ENCODE results near the gene EFCAB13. TPM values are rescaled to one million over a fixed set of nuclear protein-coding genes. Genes with fewer than 3 reads are reported as not detected.

Gene EFCAB13
- total and polyA plus RNA-seq, 12 donors, result 0.32 to 3.8 (median 2.1) TPM

- peaks cover 0 to 12% (median 0%) of the 10 kb centered on the region in 11 donors for H3K9me3 ChIP-seq
- no peaks in the 10 kb centered on the region for H3K36me3 ChIP-seq
- H3K27ac ChIP-seq, result no peak overlapping the region
- H3K4me1 ChIP-seq, result peaks cover 0 to 14% (median 5%) of the 10 kb centered on the region in 9 donors
- 84 to 87% methylated on average over 5 of the region's 5 CpGs for WGBS, 2 donors
- intact Hi-C loops (cut with DNase I), result loop anchor here in 1 of 10 donors (10.0 kb wide), 1 partner anchor 304 kb away; no protein-coding TSS in a partner anchor
- DNase-seq (no peak), ATAC-seq (no peak)
- H3K4me3 ChIP-seq, result no peak overlapping the region
- TF ChIP-seq, protein P1, sequence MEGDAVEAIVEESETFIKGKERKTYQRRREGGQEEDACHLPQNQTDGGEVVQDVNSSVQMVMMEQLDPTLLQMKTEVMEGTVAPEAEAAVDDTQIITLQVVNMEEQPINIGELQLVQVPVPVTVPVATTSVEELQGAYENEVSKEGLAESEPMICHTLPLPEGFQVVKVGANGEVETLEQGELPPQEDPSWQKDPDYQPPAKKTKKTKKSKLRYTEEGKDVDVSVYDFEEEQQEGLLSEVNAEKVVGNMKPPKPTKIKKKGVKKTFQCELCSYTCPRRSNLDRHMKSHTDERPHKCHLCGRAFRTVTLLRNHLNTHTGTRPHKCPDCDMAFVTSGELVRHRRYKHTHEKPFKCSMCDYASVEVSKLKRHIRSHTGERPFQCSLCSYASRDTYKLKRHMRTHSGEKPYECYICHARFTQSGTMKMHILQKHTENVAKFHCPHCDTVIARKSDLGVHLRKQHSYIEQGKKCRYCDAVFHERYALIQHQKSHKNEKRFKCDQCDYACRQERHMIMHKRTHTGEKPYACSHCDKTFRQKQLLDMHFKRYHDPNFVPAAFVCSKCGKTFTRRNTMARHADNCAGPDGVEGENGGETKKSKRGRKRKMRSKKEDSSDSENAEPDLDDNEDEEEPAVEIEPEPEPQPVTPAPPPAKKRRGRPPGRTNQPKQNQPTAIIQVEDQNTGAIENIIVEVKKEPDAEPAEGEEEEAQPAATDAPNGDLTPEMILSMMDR (IDR thresholded peaks at IDR 0.05), result no peak
- H3K27me3 ChIP-seq, result no peaks in the 10 kb centered on the region
These were observed 2.8 kb upstream of the EFCAB13 start for GRCh38 chr17:47320879-47321502.

DNA sequence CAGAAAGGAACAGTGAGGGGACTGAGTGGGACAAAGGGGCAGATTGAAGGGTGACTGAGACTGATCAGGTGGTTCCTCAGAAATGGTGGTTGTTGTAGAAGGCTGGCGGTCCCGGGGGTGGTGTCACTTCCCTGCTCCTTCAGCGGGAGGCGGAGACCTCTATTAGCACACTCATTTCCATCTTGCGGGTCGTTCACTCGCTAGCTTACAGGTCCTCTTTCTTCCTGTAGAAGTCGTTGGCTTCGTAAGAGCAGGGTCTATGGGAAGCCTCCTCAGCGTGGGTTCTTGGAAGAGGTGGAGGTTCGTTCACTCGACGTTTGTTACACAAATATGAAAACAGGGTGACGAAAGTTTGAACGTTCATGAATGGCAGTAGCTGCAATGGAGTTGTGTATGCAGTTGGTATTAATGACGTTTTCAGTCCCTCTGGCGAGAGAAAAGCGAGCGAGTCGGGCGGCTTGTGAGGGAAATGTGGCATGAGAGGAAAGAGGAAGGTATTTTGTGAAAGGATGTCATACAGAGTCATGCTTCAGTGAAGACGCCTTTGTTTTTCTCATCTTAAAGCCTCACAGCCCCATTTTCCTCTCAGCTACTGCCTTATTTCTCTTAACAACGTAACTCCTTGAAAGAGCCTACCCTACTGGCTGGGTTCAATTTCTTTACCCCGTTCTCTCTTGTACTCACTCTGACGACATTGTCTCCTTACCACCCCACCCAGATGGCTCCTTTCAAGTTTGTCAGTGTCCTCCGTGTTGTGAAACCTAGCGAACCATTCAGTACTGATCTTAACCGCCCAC, 667 bp downstream of the EFCAB13 start:
- H3K4me1 ChIP-seq, result peaks cover 0 to 11% (median 5%) of the 10 kb centered on the region in 9 donors
- peak; percentile 35 to 63 for DNase-seq
- intact Hi-C loops (cut with DNase I), result loop anchor here in 1 of 10 donors (10.0 kb wide), 1 partner anchor 300 kb away; no protein-coding TSS in a partner anchor
- WGBS, 2 donors, result 19 to 34% methylated on average over 28 of the region's 28 CpGs
- TF ChIP-seq, protein P1 (IDR thresholded peaks at IDR 0.05), result no peak
- H3K27ac ChIP-seq, result peak overlapping the region; percentile 84 to 96 (median 90)
- peaks cover 0 to 3% (median 0%) of the 10 kb centered on the region in 9 donors for H3K36me3 ChIP-seq
- H3K4me3 ChIP-seq, result peak overlapping the region; percentile 44 to 74 (median 68)
- H3K27me3 ChIP-seq, result no peaks in the 10 kb centered on the region
- ATAC-seq, result peak; percentile 4 to 81 (median 65)
- peaks cover 0 to 12% (median 0%) of the 10 kb centered on the region in 11 donors for H3K9me3 ChIP-seq

- TF ChIP-seq, protein P1 (IDR thresholded peaks at IDR 0.05), result no peak
- Histone ChIP-seq H3K27me3 (no peaks in the 10 kb centered on the region), H3K9me3 (peaks cover 0 to 12% (median 0%) of the 10 kb centered on the region in 11 donors), H3K4me3 (no peak overlapping the region), H3K36me3 (peaks cover 0 to 8% (median 0%) of the 10 kb centered on the region in 9 donors), H3K4me1 (peaks cover 0 to 11% (median 5%) of the 10 kb centered on the region in 9 donors), H3K27ac (no peak overlapping the region)
- intact Hi-C loops (cut with DNase I), result loop anchor here in 1 of 10 donors (10.0 kb wide), 1 partner anchor 300 kb away; no protein-coding TSS in a partner anchor
- DNase-seq (no peak), ATAC-seq (no peak)
- 89 to 100% methylated on average over 1 of the region's 1 CpG for WGBS, 2 donors
These were observed 1.4 kb downstream of the EFCAB13 start for GRCh38 chr17:47325176-47325575.

GRCh38 chr17:47330548-47330947, 6.8 kb downstream of the EFCAB13 start:
- Histone ChIP-seq H3K4me3 (no peak overlapping the region), H3K36me3 (peaks cover 0 to 19% (median 3%) of the 10 kb centered on the region in 9 donors), H3K9me3 (peaks cover 0 to 6% (median 0%) of the 10 kb centered on the region in 11 donors), H3K4me1 (peaks cover 0 to 9% (median 0%) of the 10 kb centered on the region in 9 donors), H3K27ac (no peak overlapping the region), H3K27me3 (no peaks in the 10 kb centered on the region)
- no peak for DNase-seq
- ATAC-seq, result no peak
- TF ChIP-seq, protein P1 (IDR thresholded peaks at IDR 0.05), result no peak
- intact Hi-C loops (cut with DNase I), result no loop called here
- WGBS, 2 donors, result 98 to 100% methylated on average over 2 of the region's 2 CpGs
